HEK293T (cell line): ENCODE data around the gene PIP5K1B.
A peak's percentile ranks its signal among the peaks of the same experiment; 100 is the strongest.
"Not testable (repeated sequence)": the region's sequence is repeated elsewhere in the genome, so short reads cannot be mapped to it uniquely, and the experiment has no call there.

Experiments
- CTCF ChIA-PET: fragments of 350-600 bp; formaldehyde crosslinking; extraction: SDS; loops from one replicate; lab custom pipeline; 2021; ENCODE audit warnings: antibody characterized with exemption, inconsistent platforms; lab: Yijun Ruan, JAX
- POLR2A ChIA-PET: fragments of 350-600 bp; formaldehyde crosslinking; extraction: SDS; loops from one replicate; lab custom pipeline; 2020; ENCODE audit warnings: antibody characterized with exemption, inconsistent platforms; lab: Yijun Ruan, JAX
- DNase-seq: peaks from one replicate; pipeline ENCODE4 v3.0.0; 2012; ENCODE audit warnings: mixed read lengths; ENCODE audit errors: extremely low spot score
- ARNT ChIP-seq: fragments of 450-650 bp; IDR thresholded peaks from 2 replicates; pipeline ENCODE4 v1.6.1; 2017; ENCODE audit warnings: mild to moderate bottlenecking
- BHLHE40 ChIP-seq: fragments of 450-650 bp; IDR thresholded peaks from 2 replicates; pipeline ENCODE4 v1.6.1; 2016; ENCODE audit warnings: mild to moderate bottlenecking, moderate library complexity, borderline replicate concordance
- CTBP1 ChIP-seq: fragments of 450-650 bp; IDR thresholded peaks from 2 replicates; pipeline ENCODE4 v1.6.1; 2016; ENCODE audit warnings: borderline replicate concordance
- ELF4 ChIP-seq: fragments of 450-650 bp; IDR thresholded peaks from 2 replicates; pipeline ENCODE4 v1.6.1; 2017; ENCODE audit warnings: antibody characterized with exemption
- FOXA1 ChIP-seq: fragments of 450-650 bp; IDR thresholded peaks from 2 replicates; pipeline ENCODE4 v1.6.1; 2016; ENCODE audit warnings: mild to moderate bottlenecking
- FOXK2 ChIP-seq: fragments of 450-650 bp; IDR thresholded peaks from 2 replicates; pipeline ENCODE4 v1.6.1; 2016; ENCODE audit warnings: mild to moderate bottlenecking
- FOXM1 ChIP-seq: fragments of 450-650 bp; IDR thresholded peaks from 2 replicates; pipeline ENCODE4 v1.6.1; 2017; ENCODE audit warnings: mild to moderate bottlenecking, borderline replicate concordance
- HDGF ChIP-seq: fragments of 450-650 bp; IDR thresholded peaks from 2 replicates; pipeline ENCODE4 v1.6.1; 2017; ENCODE audit warnings: antibody characterized with exemption, borderline replicate concordance
- L3MBTL2 ChIP-seq: fragments of 450-650 bp; conservative IDR thresholded peaks from 2 replicates; pipeline ENCODE4 v1.6.1; 2016; ENCODE audit warnings: mild to moderate bottlenecking
- LEF1 ChIP-seq: fragments of 450-650 bp; IDR thresholded peaks from 2 replicates; pipeline ENCODE4 v1.6.1; 2017; ENCODE audit warnings: mild to moderate bottlenecking, borderline replicate concordance
- NFRKB ChIP-seq: fragments of 450-650 bp; IDR thresholded peaks from 2 replicates; pipeline ENCODE4 v1.6.1; 2016; ENCODE audit warnings: mild to moderate bottlenecking, moderate library complexity
- PKNOX1 ChIP-seq: fragments of 450-650 bp; IDR thresholded peaks from 2 replicates; pipeline ENCODE4 v1.6.1; 2016
- SP1 ChIP-seq: fragments of 450-650 bp; IDR thresholded peaks from 2 replicates; pipeline ENCODE4 v1.6.1; 2017
- SUZ12 ChIP-seq: fragments of 450-650 bp; IDR thresholded peaks from 2 replicates; pipeline ENCODE4 v1.6.1; 2016; ENCODE audit warnings: mild to moderate bottlenecking
- TARDBP ChIP-seq: fragments of 450-650 bp; IDR thresholded peaks from 2 replicates; pipeline ENCODE4 v1.6.1; 2016
- ZNF384 ChIP-seq: fragments of 450-650 bp; IDR thresholded peaks from 2 replicates; pipeline ENCODE4 v1.6.1; 2016

Gene PIP5K1B

DNA sequence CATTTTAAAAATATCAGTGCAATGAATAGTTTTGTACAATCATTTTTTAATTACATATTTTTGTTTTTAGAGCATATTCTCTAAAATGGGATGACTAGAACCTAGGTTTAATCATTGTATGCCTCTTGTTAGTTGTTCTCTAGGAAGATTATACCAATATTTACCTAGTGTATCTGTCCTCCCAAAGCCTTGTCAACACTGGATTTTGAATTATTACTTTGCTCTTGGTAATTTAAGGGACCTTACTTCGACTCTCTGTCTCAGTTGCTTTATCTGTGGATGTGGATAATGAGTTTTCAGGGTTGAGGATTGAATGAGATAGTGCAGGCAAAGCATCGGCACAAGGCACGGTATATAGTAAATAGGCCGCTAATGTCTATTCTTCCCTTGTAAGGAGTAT is 10.9 kb upstream of the PIP5K1B start:
- POLR2A ChIA-PET, result no interaction called here
- DNase-seq, result no peak
- no peak for TF ChIP-seq SP1
- no peak for TF ChIP-seq SUZ12
- TF ChIP-seq FOXA1, result no peak
- CTCF ChIA-PET, result no interaction called here

DNA sequence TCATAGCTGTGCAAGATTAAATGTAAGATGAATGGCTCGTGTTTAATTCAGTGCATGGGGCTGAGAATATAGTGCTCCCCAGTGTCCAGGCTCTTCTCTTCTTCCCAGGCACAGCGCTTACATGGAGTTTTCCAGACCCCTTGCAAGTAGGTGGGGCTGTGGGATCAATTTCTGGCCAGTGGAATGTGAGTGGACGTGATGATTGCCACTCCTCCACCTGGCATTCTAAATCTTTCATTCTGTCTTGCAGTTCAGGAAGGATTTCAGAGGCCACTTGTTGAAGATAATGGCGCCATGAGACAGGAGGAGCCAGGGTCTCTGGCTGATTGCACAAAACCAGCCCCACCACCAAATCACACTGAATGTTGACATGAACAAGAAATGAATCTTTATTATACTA is 7.2 kb upstream of the PIP5K1B start:
- ChIA-PET CTCF (no interaction called here), POLR2A (no interaction called here)

DNA sequence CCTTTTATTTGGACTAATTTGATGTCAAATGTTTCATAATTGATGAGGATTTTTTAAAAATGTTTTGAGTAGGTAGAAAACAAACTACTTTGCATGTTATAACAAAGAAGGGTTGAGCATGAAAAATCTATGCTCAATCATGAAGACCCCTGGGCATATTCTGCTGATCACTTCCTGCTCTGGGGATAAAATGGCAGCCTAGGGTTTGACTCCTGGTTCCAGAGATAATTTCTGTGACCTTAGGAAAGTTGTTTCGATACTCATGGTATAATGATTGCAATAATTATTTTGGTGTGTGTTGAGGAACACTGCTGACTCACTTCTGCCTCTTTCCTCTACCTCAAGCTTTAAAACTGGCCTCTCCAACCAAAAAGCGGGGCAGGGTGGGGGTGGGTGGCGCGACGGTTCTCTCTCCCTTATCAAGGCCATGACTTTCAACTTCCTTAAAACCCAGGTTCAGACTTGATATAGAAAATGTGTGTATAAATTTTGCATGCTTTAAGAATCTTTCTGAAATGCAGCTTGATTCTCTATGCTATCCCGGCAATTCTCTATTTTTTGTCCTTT is 6.0 kb upstream of the PIP5K1B start:
- POLR2A ChIA-PET, result no interaction called here
- DNase-seq, result no peak
- CTCF ChIA-PET, result interaction anchor here (0.6 kb wide), 1 partner anchor 9 kb away, joined by 3 read pairs; no protein-coding TSS in a partner anchor

More for the DNA sequence above, 7.2 kb upstream of the PIP5K1B start:
- no peak for TF ChIP-seq L3MBTL2
- no peak for TF ChIP-seq SP1
- no peak for TF ChIP-seq NFRKB
- no peak for TF ChIP-seq TARDBP
- TF ChIP-seq HDGF, result no peak
- no peak for TF ChIP-seq FOXK2
- no peak for TF ChIP-seq ARNT
- no peak for DNase-seq

GRCh38 chr9:68699625-68700024 is 5.4 kb upstream of the PIP5K1B start:
- DNase-seq, CTCF ChIA-PET, POLR2A ChIA-PET: not testable (repeated sequence)

More for the DNA sequence above, 6.0 kb upstream of the PIP5K1B start:
- TF ChIP-seq PKNOX1 (no peak), SP1 (no peak), LEF1 (no peak), TARDBP (no peak), FOXM1 (no peak), ZNF384 (no peak), HDGF (no peak), FOXA1 (no peak), ELF4 (no peak)

- ChIA-PET POLR2A (no interaction called here), CTCF (no interaction called here)
- TF ChIP-seq SUZ12 (no peak), PKNOX1 (no peak), ZNF384 (no peak), NFRKB (no peak), ARNT (no peak), FOXA1 (no peak), L3MBTL2 (no peak)
- DNase-seq, result no peak
Measured at GRCh38 chr9:68702493-68702892, 2.5 kb upstream of the PIP5K1B start.

GRCh38 chr9:68703672-68704071 is 1.4 kb upstream of the PIP5K1B start:
- TF ChIP-seq FOXM1 (no peak), SUZ12 (no peak), FOXA1 (no peak), ARNT (no peak), ZNF384 (no peak), LEF1 (no peak), L3MBTL2 (no peak), HDGF (no peak), BHLHE40 (no peak), PKNOX1 (no peak), FOXK2 (no peak), SP1 (no peak)
- POLR2A ChIA-PET, result no interaction called here
- CTCF ChIA-PET, result no interaction called here
- DNase-seq, result no peak

DNA sequence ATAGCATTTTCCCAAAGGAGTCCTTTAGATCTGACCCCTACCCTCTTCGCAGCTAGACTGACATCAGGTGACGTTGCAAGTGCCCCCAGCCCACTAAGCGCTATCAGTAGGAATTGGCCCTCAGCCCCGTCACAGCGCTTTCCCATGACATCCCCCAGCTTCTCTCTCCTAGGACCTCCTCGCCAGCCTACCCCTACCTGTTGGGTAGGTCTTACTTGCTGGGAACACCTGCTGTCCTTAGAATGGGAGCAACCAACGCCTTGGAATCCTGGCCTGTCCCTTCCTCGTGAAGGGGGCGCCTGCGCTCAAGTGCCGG is 584 bp upstream of the PIP5K1B start:
- ChIA-PET POLR2A (interaction anchor here (1.2 kb wide), 1 partner anchor 76 kb away, joined by 4 read pairs; a partner anchor contains a TSS), CTCF (no interaction called here)
- TF ChIP-seq L3MBTL2 (peak; percentile 45; the same call in 1 of the 2 replicates), CTBP1 (no peak)
- no peak for DNase-seq
